Activated CD4-positive, alpha-beta T cell treated with anti-CD3 and anti-CD28 coated beads, Interleukin-2, amount 50 U/mL, for 48 hours (primary cell): ENCODE data around the gene MDM2.

ENCODE experiments used
- DNase-seq, 2 experiments: peaks; one replicate each; pipeline ENCODE4 v3.0.0-alpha.2; 2020

MDM2 gene

GRCh38 chr12:68884251-68884650, 76.3 kb downstream of the MDM2 start:
- no peak for DNase-seq

- no peak for DNase-seq
Observed at GRCh38 chr12:68885381-68885780, 77.4 kb downstream of the MDM2 start.

- DNase-seq = no peak
Observed at GRCh38 chr12:68886636-68887572, 78.9 kb downstream of the MDM2 start.

- DNase-seq = no peak
Observed at GRCh38 chr12:68887641-68888040, 79.7 kb downstream of the MDM2 start.

DNA sequence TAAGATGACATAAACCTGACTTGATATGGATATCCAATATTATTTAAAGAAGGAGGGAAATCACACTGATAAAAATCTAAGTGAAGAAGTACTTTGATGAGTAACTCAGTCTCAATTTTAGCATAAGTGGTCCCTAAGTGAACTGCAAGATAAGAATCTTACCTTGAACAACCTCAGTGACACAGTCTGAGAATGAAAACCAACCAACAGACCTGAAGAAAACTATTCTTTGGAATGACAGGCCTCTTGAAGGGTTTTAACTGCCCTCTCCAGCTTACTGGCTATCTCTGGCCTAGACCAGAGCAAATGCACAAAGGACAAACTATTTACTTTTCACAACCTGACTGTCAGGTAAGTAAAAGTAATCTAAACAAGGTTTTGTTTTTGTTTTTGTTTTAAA, 80.3 kb downstream of the MDM2 start:
- DNase-seq = no peak

DNA sequence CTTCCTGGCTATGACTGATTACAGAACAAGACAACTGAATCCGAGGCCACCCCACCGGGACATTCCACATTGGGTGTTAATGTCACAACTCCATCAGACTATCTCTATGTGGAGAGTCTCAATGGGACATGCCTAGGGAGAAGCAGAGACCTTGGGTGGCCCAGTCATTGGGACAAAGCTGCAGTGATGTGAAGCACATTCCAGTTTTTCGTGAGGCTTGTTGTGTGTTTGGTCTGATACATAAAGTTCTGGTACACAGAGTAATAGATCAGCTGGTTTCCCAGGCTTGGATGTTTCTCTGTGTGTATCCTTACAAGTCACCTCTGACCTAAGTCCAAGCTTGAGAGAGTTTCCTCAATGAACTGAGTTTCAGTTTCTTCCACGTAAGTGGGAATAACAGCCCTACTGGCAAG, 82.7 kb downstream of the MDM2 start:
- DNase-seq = no peak

DNA sequence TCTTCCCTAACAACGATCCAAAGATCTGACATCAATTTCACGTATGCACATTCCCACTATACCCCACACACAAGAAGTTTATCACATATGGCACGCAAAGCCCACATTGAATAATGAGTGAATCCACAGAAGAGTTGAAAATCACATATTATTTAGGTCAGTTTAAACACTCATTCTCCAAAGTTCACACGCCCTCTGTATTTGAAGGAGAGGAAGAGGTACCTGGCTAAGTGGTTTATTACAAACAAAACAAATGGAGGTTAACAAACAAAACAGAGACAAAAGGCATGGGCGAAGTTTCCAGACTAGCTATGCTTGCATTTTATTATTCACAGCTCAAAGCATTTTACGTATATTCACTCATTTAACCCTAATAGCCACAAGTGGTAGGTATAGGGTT, 83.2 kb downstream of the MDM2 start:
- DNase-seq = no peak

DNA sequence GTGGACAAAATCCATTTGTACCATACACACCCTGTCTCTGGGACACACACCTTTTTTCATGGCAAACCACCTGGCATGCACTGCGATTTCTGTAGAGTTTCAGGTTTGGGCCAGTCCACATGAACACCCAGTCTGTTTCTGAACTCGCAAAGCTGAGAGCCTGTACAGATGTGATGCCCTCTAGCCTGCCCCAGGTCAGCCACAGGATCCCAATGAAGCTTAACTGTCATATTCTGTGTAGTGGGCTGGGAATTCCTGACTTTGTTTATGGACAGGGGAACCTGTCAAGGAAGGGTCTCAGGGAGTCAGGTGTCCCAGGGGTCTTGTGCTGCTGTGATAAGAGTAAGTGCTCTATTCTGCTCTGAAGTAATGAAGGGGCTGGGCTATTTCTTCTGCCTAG, 85.2 kb downstream of the MDM2 start:
- no peak for DNase-seq

DNA sequence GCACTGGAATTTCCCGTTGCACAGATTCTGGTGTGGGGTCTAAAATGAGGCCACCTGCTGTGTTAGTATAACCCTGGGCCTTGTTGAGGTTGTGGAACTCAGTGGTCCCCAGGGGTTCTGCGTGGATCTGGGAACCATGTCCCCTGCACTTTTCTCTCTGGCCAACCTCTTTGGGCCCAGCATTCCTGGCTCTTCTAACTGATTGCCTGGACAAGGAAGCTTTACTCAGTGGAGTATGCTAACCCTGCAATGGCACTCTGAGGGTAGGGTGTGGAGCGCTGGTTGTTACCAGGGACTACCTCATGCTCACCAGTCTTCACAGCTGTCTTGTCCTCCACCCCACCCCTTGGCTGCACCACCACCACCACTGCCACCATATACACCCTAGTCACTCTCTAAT, 85.8 kb downstream of the MDM2 start:
- no peak for DNase-seq

- no peak for DNase-seq
Observed at GRCh38 chr12:68894276-68894855, 86.4 kb downstream of the MDM2 start.

DNA sequence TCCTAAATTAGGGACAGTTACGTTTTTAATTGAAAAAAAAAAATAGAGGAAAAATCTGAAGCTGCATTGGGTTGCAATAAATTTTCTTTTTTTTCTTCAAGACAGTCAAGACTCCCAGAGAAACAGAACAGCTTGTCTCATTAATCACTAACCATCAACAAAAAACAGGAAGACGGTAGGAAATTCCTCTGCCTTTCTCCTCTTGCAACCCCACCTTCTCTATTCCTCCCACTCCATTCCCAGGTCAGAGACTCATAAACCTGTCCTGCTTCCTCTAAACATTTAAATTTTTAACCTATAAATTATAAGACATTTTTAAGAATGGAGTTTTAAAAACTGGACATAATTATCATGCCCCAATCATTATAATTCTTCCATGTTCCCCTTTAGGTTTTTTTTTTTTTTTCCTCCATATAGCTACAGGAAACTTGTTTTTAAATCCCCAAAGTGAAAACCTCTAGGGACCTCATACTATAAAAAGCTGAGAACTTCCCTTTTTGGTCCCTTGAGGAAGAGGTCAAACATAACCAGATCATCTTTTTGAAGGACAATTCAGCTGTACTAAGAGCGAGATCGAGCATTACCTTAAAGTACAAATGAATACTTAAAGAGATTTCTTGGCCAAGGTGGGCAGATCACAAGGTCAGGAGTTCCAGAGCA, 89.0 kb downstream of the MDM2 start:
- DNase-seq = no peak

DNA sequence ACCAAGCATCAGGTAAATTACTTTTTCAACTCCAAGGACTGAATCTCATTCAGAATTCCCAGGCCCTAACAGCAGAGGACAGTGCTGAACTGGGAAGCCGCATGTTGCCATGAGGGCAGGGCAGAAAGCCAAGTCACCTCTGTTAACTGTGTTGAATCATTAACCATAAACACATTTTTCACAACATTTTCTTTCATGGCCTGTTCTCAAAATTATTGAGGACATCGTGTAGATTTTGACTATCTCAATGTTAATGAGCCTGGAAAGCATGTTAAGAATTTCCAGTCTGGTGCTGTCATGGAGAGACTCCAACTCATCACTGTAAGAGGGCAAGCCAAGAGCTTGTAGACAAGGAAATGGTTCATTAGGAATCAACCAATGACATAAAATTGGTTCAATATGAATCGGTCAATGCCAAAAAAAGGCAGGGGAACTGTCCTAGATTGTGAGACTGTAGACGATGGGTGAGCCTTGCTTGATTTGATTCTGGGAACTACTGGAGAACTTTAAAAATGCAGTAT, 91.3 kb downstream of the MDM2 start:
- no peak for DNase-seq

DNA sequence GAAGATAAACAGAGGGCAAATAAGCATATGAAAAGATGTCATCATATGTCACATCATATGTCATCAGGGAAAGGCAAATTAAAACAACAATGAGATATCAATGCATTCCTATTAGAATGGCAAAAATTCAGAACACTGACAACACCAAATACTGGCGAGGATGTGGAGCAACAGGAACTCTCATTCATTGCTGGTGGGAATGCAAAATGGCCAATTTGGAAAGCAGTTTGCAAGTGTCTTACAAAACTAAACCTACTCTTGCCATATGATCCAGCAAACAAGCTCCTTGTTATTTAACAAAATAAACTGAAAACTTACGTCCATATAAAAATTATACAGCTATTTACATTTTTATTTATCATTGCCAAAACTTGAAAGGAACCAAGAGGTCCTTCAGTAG, 92.3 kb downstream of the MDM2 start:
- no peak for DNase-seq
